ENCODE measurements around the gene CABP7. TPM values are rescaled to one million over a fixed set of nuclear protein-coding genes. Genes with fewer than 3 reads are reported as not detected.

Gene CABP7
- total and polyA plus RNA-seq, 2 of the 13 experiments (the other 11 are each of a cell fraction or from before 2014, with no cell fraction given), result 0.08 TPM; not detected in 1

DNA sequence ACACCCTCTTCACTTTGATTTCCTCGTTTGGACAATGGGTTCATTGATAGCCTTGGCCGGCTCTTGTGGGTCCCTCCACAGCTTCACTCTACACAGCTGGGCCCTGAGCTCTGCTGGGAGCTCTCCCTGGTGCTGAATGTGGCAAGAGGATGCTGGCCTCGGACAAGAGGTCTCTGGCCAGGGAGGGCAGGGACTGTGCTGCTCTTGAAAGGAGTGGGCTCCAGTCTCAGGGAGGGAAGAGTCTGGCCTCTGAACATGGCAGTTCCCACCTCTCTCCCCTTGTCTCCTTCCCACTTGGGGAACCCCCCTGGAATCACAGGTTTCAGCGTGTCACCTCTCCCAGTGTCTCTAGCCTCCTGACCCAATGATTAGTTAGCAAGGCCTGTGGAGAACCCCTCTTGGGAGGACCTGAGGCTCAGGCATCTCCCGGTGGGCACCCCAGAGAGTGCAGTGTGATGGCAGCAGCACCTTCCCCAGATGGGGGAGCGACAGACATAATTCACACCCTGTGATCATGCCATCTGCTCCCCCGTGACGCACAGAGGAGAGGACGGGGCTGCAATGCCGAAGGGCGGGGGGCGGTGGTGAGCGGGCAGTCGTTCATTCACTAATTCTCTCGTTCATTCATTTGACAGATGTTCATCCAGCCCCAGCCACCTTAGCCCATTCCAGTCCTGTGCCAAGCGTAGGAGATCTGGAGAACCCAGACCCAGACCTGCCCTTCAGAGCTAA, 2.8 kb upstream of the CABP7 start (continued):
- peak; percentile 89 for TF ChIP-seq ZNF12 (CRISPR knock-in tag; IDR thresholded peaks at IDR 0.05)
- peak; percentile 59 for TF ChIP-seq U2AF1 (optimal IDR thresholded peaks at IDR 0.05; ENCODE audit: low read depth, low read length)
- peak; percentile 99 for TF ChIP-seq EHMT2 (IDR thresholded peaks at IDR 0.05; ENCODE audit: borderline replicate concordance, low read depth, low read length)
- peak; percentile 68; the same call in 1 of the 2 replicates for TF ChIP-seq ATF7-NPFF (CRISPR knock-in tag; IDR thresholded peaks at IDR 0.05; ENCODE audit: low read depth)
- peak; percentile 42; the same call in 1 of the 2 replicates for TF ChIP-seq NR1H2 (CRISPR knock-in tag; IDR thresholded peaks at IDR 0.05; ENCODE audit: borderline replicate concordance, low read depth)
- TF ChIP-seq ZNF263 (CRISPR knock-in tag; IDR thresholded peaks at IDR 0.05), result peak; percentile 60; the same call in 1 of the 2 replicates
- no peak for TF ChIP-seq TBL1XR1 (IDR thresholded peaks at IDR 0.05; ENCODE audit: borderline replicate concordance, low read length, partially characterized antibody)
- TF ChIP-seq SPEN (CRISPR knock-in tag; IDR thresholded peaks at IDR 0.05; ENCODE audit: low read depth), result no peak
- TF ChIP-seq, protein P1, sequence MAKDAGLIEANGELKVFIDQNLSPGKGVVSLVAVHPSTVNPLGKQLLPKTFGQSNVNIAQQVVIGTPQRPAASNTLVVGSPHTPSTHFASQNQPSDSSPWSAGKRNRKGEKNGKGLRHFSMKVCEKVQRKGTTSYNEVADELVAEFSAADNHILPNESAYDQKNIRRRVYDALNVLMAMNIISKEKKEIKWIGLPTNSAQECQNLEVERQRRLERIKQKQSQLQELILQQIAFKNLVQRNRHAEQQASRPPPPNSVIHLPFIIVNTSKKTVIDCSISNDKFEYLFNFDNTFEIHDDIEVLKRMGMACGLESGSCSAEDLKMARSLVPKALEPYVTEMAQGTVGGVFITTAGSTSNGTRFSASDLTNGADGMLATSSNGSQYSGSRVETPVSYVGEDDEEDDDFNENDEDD (CRISPR knock-in tag; IDR thresholded peaks at IDR 0.05; ENCODE audit: borderline replicate concordance), result no peak
- peak; percentile 99 for TF ChIP-seq KLF6 (CRISPR knock-in tag; IDR thresholded peaks at IDR 0.05)
- TF ChIP-seq BRCA1 (CRISPR knock-in tag; IDR thresholded peaks at IDR 0.05), result peak; percentile 86; the same call in 1 of the 2 replicates
- no peak for TF ChIP-seq HNF4A (CRISPR knock-in tag; IDR thresholded peaks at IDR 0.05)
- TF ChIP-seq, protein P2, sequence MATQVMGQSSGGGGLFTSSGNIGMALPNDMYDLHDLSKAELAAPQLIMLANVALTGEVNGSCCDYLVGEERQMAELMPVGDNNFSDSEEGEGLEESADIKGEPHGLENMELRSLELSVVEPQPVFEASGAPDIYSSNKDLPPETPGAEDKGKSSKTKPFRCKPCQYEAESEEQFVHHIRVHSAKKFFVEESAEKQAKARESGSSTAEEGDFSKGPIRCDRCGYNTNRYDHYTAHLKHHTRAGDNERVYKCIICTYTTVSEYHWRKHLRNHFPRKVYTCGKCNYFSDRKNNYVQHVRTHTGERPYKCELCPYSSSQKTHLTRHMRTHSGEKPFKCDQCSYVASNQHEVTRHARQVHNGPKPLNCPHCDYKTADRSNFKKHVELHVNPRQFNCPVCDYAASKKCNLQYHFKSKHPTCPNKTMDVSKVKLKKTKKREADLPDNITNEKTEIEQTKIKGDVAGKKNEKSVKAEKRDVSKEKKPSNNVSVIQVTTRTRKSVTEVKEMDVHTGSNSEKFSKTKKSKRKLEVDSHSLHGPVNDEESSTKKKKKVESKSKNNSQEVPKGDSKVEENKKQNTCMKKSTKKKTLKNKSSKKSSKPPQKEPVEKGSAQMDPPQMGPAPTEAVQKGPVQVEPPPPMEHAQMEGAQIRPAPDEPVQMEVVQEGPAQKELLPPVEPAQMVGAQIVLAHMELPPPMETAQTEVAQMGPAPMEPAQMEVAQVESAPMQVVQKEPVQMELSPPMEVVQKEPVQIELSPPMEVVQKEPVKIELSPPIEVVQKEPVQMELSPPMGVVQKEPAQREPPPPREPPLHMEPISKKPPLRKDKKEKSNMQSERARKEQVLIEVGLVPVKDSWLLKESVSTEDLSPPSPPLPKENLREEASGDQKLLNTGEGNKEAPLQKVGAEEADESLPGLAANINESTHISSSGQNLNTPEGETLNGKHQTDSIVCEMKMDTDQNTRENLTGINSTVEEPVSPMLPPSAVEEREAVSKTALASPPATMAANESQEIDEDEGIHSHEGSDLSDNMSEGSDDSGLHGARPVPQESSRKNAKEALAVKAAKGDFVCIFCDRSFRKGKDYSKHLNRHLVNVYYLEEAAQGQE (IDR thresholded peaks at IDR 0.05; ENCODE audit: borderline replicate concordance in 1 of 2, low read depth in 1 of 2, low read length in 2 of 2), result peak in 1 of 2 experiments; percentile 99
- TF ChIP-seq IRX3 (CRISPR knock-in tag; IDR thresholded peaks at IDR 0.05; ENCODE audit: borderline replicate concordance, low read depth), result peak; percentile 72; the same call in 1 of the 2 replicates
- TF ChIP-seq, protein P3, sequence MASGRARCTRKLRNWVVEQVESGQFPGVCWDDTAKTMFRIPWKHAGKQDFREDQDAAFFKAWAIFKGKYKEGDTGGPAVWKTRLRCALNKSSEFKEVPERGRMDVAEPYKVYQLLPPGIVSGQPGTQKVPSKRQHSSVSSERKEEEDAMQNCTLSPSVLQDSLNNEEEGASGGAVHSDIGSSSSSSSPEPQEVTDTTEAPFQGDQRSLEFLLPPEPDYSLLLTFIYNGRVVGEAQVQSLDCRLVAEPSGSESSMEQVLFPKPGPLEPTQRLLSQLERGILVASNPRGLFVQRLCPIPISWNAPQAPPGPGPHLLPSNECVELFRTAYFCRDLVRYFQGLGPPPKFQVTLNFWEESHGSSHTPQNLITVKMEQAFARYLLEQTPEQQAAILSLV (CRISPR knock-in tag; IDR thresholded peaks at IDR 0.05; ENCODE audit: borderline replicate concordance), result peak; percentile 54; the same call in 1 of the 2 replicates
- TF ChIP-seq SMC3 (IDR thresholded peaks at IDR 0.05; ENCODE audit: low read length), result no peak
- TF ChIP-seq PRPF4 (IDR thresholded peaks at IDR 0.05; ENCODE audit: low read depth, low read length, poor library complexity, severe bottlenecking), result no peak
- TF ChIP-seq SRF (IDR thresholded peaks at IDR 0.05; ENCODE audit: low read depth, low read length), result no peak
- TF ChIP-seq, protein P4, sequence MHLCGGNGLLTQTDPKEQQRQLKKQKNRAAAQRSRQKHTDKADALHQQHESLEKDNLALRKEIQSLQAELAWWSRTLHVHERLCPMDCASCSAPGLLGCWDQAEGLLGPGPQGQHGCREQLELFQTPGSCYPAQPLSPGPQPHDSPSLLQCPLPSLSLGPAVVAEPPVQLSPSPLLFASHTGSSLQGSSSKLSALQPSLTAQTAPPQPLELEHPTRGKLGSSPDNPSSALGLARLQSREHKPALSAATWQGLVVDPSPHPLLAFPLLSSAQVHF (CRISPR knock-in tag; IDR thresholded peaks at IDR 0.05), result no peak
- peak; percentile 74; the same call in 1 of the 2 replicates for TF ChIP-seq ZNF891 (CRISPR knock-in tag; IDR thresholded peaks at IDR 0.05)
- peak; percentile 62; the same call in 1 of the 2 replicates for TF ChIP-seq SMYD3 (CRISPR knock-in tag; IDR thresholded peaks at IDR 0.05)
- TF ChIP-seq TBX2 (CRISPR knock-in tag; IDR thresholded peaks at IDR 0.05; ENCODE audit: borderline replicate concordance), result peak; percentile 43; the same call in 1 of the 2 replicates
- peak; percentile 83; the same call in 1 of the 2 replicates for TF ChIP-seq ZNF878 (CRISPR knock-in tag; IDR thresholded peaks at IDR 0.05)
